Measurements from ENCODE around the gene AGMO.

The AGMO gene

DNA sequence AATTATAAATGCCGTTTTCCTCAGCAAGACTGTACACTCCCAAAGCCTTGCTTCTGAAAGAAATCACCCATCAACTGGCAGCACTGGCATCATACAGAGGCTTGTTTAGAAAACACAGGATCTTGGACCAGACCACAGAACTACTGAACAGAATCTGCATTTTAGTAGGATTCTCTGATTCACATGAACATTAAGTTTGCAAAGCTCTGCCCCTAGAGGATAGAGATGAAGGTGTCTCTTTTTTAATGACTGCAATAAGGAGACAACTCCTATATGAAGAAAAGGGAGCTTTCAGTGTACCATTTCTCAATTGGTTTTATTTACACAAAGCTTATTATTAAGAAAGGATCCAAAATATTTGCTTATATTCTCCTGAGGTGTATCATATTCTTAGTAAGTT, 172.7 kb downstream of the AGMO start:
- no peak for DNase-seq

DNA sequence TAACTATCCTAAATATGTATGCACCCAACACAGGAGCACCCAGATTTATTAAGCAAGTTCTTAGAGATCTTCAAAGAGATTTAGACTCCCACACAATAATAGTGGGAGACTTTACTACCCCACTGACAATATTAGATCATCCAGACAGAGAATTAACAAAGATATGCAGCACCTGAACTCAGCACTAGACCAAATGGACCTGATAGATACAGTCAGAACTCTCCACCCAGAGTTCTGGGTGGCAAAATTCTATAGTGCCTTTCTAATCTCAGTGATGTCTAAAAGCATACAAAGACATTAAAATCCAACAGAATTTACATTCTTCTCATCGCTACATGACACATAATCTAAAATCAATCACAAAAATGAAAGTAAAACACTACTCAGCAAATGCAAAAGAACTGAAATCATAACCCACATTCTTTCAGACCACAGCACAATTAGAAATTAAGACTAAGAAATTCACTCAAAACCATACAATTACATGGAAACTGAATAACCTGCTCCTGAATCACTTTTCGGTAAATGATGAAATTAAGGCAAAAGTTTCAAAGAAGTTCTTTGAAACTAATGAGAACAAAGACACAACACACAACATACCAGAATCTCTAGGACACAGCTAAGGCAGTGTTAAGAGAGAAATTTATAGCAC, 183.2 kb downstream of the AGMO start:
- DNase-seq = no peak

DNA sequence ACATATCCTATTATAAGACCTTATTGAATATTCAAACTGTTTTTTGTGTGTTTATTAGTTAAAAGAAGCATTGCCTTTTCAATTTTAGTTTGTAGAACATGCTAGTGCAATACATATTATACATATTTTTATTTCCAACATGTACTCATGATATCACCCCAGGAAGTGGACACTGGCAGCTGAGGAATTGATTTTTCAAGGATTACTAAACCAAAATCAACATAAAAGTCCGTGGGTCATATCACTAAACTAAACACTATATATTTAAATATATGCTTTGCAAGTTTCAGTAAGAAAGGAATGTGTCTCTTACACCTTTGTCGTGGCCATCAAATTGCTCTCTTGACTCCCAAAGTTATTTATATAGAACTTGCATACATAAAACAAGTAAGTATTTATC, 185.2 kb downstream of the AGMO start:
- DNase-seq = no peak

DNA sequence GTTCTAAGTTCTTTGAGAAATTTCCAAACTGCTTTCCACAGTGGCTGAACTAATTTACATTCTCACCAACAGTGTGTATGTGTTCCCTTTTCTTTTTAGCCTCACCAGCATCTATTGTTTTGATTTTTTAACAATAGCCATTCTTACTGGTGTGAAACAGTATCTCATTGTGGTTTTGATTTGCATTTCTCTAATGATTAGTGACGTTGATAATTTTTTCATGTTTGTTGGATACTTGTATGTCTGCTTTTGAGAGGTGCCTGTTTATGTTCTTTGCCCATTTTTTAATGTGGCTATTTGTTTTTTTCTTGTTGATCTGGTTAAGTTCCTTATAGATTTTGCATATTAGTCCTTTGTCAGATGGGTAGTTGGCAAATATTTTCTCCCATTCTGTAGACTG, 191.4 kb downstream of the AGMO start:
- no peak for DNase-seq

DNA sequence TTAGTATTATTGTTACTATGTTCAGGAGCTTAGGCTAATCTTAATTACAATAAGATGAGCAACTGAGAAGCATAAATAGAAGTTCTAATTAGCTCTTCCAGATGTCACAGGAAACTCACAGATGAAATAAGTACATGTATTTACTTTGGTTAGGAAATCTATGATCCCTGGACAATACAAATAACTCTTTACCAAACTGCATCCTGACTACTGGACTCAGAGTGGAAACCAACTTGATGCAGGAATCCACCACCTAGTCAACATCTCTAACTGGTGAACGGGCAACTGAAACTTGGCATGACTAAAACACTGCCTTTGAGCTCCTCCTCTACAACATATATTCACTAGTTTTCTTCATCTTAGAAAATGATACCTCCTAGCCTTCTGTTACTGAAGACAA, 193.2 kb downstream of the AGMO start:
- no peak for DNase-seq

DNA sequence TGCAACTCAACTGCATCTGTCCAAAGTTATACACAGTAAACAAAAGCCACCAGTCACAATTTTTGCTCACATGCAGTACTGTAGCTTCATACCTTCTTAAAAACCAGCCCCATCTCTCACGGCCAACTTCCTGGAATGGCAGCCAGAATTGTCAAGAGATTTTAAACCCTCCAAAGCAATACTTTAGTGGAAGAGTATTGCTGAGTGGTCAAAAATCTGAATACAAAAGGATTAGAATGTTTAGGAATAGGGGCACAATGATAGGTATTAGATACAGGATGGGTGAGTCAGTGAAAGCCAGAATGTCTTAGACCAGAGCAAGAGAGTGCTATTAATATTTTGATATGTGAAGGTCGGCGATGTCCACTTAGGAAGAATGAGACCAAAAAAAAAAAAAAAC, 193.9 kb downstream of the AGMO start:
- no peak for DNase-seq

DNA sequence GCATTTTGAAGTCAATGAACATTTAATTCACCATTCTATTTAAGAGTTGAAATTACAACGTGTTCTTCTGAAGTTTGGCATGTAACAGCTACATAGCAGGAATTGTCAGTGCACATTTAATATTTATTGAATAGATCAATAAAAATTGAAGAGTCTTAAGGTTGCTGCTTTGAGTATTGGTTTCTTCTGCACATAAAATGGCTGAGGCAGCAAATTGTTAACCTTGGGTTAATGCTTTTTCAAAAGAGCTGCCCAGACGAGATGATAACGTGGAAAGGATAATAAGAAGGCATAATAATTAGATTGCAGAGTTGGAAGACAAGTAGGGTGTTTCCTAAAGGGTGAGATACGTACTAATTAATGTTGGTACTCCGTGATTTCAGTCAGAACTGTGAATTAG, 203.7 kb downstream of the AGMO start:
- no peak for DNase-seq

DNA sequence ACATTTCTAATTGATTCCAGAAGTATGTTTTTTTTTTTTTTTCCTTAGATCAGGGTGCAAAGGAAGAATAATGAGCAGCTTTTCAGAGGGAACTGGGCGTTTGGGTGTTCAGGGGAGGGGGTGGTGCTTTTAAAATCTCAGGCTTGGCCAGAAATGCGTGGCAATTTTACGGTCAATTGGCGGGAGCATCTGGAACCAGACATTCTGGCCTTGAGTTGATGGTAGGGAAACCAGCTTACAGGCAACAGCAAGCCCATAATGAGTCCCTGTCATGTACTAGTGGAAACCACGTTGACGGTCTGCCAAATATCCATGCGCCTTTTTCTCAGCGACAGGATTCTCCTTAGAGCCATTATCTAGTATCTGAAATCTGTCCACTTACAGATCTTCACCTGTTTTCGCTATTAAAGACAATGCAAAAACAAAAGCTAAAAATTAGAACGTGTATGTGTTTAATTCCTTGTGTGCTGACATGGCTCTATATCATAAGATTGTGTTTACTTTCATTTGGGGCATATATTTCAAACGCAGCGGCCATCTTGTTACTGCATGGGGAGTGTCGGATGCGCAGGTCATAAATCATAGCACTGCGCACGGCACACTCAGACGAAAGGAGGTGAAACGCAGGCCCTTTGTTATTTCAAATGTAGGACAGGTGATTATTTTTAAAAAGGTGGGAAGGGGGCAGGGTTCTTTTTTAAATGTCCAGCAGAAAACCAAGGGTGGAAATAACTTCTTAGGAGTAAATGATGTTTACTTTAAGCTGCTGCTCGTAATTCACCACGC, 209.2 kb downstream of the AGMO start:
- DNase-seq = no peak

DNA sequence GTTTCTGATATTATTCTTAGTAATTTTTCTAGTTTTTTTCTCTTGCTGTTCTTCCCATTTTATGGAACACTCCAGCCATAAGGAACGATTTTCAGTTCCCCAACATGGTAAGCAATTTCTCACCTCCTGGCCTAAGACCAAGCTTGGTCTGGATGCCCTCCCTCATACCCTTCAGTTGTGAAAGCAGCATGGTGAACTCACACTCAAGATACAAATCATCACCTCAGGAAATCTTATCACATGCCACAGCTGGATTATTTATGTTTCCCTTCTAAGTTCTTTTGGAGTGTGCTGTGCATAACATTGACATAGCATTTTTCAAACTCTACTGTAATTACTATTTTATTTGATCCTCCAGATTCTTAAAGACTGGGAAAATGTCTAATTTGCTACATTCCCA, 216.6 kb downstream of the AGMO start:
- no peak for DNase-seq

DNA sequence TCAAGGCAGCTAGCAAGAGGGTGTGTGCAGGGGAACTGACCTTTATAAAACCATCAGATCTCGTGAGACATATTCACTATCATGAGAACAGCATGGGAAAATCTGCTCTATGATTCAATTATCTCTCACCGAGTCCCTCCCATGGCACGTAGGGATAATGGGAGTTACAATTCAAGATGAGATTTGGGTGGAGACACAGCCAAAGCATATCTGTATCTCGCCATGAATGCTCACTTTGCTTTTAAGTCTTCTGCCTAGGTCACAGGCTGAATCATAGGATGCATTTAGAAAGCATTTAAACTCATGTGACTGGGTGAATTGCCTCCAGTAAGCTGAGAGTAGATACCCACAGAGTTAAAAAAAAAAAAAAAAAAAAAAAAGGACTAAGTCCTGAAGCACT, 220.0 kb downstream of the AGMO start:
- DNase-seq = no peak

DNA sequence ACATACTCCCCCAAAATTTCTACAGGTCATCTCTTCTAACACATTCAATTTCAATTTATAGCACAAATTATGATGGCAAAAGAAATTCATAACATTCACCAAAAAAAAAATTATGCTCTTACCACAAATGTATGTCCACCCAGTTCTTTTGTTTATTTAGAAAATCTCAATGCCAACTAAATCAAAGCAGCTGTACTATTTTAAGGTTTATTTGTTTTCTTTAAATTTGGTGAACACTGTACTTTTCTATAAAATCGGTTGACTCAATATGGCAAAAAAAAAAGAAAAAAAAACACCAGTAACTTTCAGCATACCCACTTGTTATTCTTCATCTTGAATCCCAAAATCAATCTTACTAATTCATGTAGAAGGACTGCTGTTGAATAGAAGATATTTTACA, 225.7 kb downstream of the AGMO start:
- DNase-seq = no peak

DNA sequence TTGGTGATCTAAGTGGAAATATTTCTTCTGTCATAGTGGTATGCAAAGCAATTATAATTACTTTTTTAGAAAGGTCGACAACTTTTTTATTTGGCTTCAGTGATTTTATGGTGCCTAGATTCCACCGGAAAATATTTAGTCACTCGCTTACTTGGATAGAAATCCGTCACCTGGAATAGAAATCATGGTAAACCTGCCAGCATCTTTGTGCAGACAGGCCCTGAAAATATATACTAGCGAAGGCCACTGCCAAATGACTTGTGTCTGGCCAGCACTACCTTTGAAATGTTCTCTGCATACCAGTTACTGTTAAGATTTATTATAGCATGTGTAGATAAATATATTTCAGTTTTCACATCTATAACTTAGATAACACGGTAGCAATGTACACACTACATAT, 226.4 kb downstream of the AGMO start:
- no peak for DNase-seq

DNA sequence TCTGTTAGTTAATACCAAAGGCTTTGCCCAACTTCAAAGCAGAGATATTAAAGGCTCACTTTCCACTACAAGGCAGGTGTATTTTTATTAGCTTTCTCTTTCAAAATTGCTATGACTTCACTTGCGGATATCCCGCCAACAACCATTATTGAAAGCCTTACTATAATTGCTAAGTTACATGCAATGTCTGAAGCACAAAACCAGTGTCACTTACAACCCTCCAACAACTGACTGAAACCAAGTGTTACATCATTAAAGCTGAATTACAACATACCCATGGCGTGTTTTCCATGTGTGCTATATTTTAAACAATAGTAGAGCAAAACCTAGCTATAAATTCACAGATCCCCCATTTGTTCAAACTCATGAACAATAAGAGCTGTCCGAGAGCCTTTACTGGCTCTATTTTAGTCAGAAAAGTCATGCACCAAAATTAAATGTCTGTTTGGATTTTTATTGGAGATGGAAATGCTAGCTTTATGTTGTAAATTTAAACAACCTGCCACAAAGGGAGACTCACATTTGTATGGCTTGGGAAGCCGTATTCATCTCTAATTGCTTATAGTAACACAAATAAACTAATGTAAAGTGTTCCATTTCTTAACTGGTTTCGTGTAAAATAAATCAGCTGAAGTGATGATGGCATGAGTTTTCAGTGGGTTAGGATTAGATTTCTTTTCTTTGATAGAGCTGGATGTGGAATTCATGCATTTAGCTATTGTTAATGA, 227.1 kb downstream of the AGMO start:
- DNase-seq = no peak

DNA sequence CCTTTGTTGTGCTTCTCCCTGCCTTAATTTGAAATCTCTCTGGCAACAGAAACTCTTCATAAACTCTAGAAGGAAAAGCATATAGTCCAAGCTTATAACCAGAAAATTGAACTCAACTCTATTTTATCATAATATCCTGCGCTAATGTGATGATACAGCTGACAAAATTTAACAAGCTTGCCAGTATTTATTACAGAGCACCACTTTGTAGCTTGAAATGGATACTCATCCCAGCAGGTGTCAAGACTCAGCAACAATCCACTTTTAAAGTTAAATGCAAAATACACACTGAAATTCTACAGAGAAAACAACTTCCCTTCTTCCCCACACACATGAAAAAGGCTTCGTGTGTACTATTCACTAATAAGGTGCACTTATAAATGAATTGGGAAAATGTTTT, 228.9 kb downstream of the AGMO start:
- no peak for DNase-seq

DNA sequence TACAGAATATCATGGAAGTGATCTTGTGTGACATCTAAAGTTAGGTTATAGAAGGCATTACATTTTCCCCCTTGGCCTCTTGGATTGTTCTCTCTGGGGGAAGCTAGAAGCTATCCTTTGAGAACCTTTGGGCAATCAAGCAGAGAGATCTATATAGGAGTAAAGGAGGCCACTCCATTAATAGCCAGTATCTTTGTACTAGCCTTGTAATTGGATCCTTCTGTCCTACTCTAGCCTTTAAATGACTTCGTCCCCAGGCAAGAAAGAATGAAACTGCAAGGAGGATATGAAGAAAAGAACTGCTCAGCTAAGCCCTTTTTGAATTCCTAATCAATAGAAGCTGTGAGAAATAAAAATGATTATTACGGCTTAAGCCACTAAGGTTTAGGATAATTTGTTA, 230.9 kb downstream of the AGMO start:
- DNase-seq = no peak

DNA sequence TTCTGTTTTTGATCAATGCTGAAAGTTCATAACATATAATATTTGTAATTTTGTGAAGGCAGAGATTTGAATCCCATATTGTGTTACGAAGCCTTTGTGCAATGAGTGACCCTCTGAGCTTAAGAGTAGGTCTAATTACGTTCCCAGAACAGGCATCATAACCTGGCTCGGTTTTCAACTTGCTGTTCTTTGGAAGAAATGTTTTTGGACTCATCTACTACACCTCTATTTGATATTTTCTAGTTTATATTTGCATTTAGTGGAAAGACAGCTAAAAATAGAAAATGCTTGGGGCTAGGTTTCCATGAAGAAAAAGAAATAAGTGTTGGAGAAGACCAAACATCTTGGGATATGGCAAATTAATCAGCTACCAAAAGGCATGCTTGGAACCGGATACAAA, 234.8 kb downstream of the AGMO start:
- DNase-seq = no peak

DNA sequence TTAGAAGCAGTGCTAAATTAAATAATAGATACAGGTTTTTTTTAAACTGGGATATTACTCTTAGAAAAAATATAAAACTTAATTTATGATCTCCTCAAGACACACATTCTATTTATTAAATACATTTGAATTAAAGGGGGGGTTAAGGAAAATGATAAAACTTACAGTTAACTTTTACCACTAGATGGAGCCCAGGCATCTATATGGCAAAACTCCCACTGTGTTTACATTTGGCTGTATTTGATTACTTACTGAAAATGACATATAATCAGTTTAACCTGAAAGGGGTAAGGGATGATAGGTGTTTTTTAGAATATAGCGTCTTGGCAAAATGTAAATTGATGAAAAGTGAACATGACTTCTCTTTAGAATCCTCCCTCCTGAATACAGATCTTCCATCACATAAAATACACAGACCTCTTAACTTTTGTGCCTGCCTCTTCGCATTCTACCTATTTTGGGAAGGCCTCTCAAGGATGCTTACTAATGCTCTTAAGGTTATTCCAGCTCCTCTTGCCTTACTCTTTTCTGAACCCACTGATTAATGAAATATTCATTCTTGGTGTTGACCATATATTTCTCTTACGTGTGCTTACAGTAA, 235.7 kb downstream of the AGMO start:
- DNase-seq = no peak

DNA sequence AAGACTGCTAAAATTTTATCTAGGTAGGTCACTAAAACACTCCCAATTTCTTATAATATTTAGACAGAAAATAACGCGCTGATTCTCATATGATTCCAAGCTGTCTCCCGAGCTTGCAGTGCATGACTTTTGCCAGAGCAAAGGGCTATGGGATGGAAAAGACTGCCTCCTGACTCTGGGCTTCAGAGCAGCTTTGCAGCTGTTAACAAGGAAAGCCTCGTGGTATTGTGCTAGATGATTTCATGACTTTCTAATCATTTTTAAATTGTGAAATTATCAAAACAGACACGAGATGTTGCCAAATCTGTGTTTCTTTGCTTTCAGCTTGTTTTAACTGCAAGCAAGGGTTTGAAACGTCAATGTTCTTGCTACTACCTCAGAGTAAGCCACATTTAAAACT, 238.3 kb downstream of the AGMO start:
- no peak for DNase-seq

DNA sequence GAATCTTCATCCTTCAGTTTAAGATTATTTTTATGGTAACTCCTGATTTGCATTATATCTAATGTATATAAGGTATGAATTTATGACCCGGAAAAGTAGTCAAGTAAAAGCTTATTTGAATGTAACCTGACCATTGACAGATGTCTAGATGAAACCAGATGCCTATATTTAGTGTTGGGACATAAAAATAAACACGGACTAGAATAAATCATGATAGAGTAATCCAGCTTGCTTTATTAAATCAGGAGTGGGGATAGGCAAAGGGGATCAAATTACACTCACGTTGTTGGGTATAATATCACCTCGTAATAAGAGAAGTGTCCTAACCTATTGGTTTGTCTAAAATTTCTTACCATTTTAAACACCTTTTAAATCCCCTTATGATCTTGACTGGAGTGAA, 244.6 kb downstream of the AGMO start:
- DNase-seq = no peak

DNA sequence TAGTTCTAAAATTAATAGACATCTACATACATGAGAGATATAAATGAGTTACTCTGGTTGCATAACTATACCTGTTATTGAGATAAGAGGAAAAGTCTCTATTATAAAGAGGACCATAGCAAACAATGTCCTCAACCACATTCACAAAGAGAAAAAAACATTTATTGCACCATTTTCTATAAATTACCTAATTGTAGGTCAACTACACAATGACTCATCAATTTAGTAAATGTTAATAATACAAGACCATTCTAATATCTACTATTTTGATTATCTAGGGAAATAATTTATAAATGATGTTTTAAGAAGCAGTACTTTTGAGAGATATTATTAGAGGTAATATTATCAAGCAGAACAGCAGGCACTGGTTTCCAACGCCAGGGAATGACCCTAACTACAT, 246.1 kb downstream of the AGMO start:
- no peak for DNase-seq

DNA sequence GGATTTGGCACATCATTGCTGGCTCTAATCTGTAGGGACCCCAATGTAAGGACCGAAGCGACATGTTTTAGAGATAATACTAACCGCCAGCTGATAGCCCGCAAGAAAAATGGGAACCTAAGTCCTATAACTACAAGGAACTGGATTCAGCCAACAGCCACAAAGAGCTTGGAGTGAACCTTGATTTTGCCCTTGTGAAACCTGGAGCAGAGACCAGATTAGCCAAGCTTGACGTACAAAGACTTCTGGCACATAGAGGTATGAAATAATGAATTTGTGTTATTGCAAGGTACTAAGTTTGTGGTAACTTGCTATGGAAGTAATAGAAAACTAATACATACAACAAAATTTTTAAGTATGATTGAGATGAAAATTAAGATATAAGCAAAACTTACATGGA, 246.9 kb downstream of the AGMO start:
- DNase-seq = no peak

DNA sequence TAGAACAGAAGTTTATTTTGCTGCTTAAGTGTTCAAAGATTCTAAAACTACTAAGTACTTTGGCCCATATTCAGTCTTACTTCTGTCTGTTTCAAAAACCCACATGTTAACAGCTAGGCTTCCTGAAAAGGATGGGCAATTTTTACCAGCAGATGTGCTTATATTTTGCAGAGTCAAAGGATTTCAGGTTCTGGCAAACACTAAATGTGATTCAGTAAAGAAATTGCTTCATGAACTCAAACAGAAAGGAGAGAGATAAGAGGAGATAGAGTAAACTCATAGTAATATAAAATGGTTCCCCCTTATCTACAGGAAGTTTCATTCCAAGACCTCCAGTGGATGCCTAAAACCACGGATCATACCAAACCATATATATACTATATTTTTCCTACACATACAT, 248.5 kb downstream of the AGMO start:
- DNase-seq = no peak

DNA sequence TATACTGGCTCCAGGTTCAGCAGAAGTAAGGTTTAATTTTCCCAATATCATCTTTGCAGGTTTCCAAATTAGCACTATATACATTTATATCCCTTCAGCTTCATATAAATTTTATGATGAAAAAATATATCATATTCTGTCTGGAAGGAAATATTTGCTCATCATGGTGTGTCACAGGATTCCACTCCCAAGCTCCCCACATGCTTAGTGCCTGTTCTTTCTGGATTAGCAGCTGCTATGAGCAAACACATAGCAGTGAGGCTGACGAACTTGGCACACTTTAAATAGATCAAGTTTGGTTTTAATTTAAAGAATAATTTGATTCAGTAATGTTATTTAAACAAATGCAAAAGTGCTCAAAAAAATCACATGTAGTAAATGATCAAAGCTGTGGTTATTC, 251.9 kb downstream of the AGMO start:
- no peak for DNase-seq

DNA sequence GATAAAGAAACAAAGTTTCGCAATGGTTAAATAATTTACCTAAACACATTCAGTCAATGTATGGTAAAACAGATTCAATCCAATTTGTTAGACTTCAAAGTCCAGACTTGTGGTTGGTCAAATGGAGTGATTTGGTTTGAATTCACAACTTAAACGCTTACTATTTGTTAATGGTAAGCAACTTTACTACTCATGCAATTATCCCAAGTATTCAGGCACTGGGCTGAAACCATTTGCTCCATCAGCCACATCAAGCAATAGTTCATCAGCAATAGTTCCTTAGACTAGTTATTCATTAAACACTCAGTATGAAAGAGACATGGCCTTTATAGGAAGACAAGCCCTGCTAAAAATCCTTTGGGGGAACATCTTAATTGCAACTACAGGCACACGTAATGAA, 253.0 kb downstream of the AGMO start:
- DNase-seq = no peak
